Natural killer cell treated with Interleukin-12 subunit alpha and Interleukin-12 subunit beta and Interleukin-15 and Interleukin-18, amount 100 ng/mL, for 72 hours (primary cell): ENCODE data around the gene SOX15. TPM values are rescaled to one million over a fixed set of nuclear protein-coding genes. Genes with fewer than 3 reads are reported as not detected.
"Not testable (repeated sequence)": the region's sequence is repeated elsewhere in the genome, so short reads cannot be mapped to it uniquely, and the experiment has no call there.

Experiments
- ATAC-seq, 2 donors: fragments of 150-1000 bp; cut with Tn5 transposase in 1 of 2; sonication (Bioruptor Pico), chemical (Tn5 transposase) in 1 of 2; 2 replicates each; pipeline ENCODE4 v1.10.0; 2021
- DNase-seq: peaks from one replicate; pipeline ENCODE4 v3.0.0; 2022; ENCODE audit warnings: low spot score
- H3K27ac Mint-ChIP-seq, 2 donors: 1 replicate in 1 of 2; 2 replicates in 1 of 2; pipeline ENCODE4 v1.8.0; 2022; ENCODE audit warnings: mixed read lengths in 2 of 2, mild to moderate bottlenecking in 1 of 2, moderate library complexity in 1 of 2
- H3K27me3 Mint-ChIP-seq, 2 donors: 1 replicate in 1 of 2; 2 replicates in 1 of 2; pipeline ENCODE4 v1.8.0; 2022; ENCODE audit warnings: mixed read lengths in 2 of 2
- H3K36me3 Mint-ChIP-seq: one replicate; pipeline ENCODE4 v1.8.0; 2022; ENCODE audit warnings: mixed read lengths
- H3K4me1 Mint-ChIP-seq, 2 donors: 1 replicate in 1 of 2; 2 replicates in 1 of 2; pipeline ENCODE4 v1.8.0; 2022; ENCODE audit warnings: low read depth in 2 of 2, mixed read lengths in 2 of 2, mild to moderate bottlenecking in 1 of 2
- H3K4me3 Mint-ChIP-seq: one replicate; pipeline ENCODE4 v1.8.0; 2022; ENCODE audit warnings: mixed read lengths
- H3K9me3 Mint-ChIP-seq: 2 replicates; pipeline ENCODE4 v1.8.0; 2022; ENCODE audit warnings: mixed read lengths
- total RNA-seq, 2 donors: library from RNA; stranded (reverse); gene quantifications; one replicate each; pipeline ENCODE4 v1.2.3, GENCODE V29; 2022

SOX15 gene
- under 1 TPM in 1 of 2 donors, not detected in 1; 0.26 TPM for total RNA-seq

- Mint-ChIP-seq H3K36me3 (peaks cover 7% of the 10 kb centered on the region), H3K4me1 (peaks cover 5 to 7% of the 10 kb centered on the region in 2 donors), H3K27ac (no peak within 1 kb of the TSS), H3K9me3 (no peaks in the 10 kb centered on the region), H3K27me3 (no peaks in the 10 kb centered on the region), H3K4me3 (no peak within 1 kb of the TSS)
- no peak for ATAC-seq
- DNase-seq, result no peak
Observed at GRCh38 chr17:7589891-7590691, at the start of gene SOX15. Gene SOX15, minus strand, starts transcription at chr17:7590094. Its CDS starts 418 bp downstream, at chr17:7589676.

DNA sequence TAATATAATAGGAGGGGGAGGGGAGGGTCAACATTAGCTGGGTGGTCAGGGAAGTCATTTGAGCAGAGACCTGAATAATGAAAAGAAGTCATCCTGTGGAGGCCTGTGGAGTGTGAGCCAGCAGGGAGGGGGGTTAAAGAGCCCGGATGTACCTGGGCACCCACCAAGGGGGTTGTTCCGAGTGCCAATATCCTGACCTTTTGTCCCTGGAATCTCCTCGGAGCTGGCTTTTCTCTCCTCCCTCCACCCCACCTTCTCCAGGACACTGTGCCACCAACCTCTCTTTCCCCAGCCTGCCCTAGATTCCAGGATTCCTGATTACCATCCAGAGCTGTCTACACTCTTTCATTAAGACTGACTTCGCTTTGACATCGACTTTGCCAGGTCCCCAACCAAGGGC, 46.3 kb upstream of the SOX15 start:
- no peak overlapping the region for H3K4me3 Mint-ChIP-seq
- DNase-seq (no peak), ATAC-seq (no peak)
- H3K4me1 Mint-ChIP-seq, result no peaks in the 10 kb centered on the region
- H3K36me3 Mint-ChIP-seq, result no peaks in the 10 kb centered on the region
- H3K9me3 Mint-ChIP-seq, result no peaks in the 10 kb centered on the region
- no peak overlapping the region for H3K27ac Mint-ChIP-seq
- H3K27me3 Mint-ChIP-seq, result no peaks in the 10 kb centered on the region

- no peak for ATAC-seq
- Mint-ChIP-seq H3K27ac (no peak overlapping the region), H3K27me3 (no peaks in the 10 kb centered on the region), H3K36me3 (no peaks in the 10 kb centered on the region), H3K4me3 (no peak overlapping the region), H3K9me3 (no peaks in the 10 kb centered on the region), H3K4me1 (no peaks in the 10 kb centered on the region)
- no peak for DNase-seq
Observed at GRCh38 chr17:7634384-7634783, 44.5 kb upstream of the SOX15 start.

DNA sequence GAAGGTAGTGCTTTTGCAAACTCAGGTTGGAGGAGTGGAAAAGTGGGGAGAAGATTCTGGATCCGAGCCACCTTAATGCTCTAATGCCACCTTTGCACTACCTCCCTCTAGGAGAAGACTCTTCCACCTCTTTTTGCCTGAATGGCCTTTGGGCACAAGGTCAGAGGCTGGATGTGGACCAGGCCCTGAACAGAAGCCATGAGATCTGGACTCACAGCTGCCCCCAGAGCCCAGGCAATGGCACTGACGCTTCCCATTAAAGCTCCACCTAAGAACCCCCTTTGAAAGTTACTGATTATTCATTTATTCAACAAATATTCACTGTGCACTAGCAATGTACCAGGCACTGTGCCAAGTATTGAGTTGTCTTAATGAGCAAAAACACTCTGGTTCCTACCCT, 43.2 kb upstream of the SOX15 start:
- Mint-ChIP-seq H3K9me3 (no peaks in the 10 kb centered on the region), H3K27me3 (no peaks in the 10 kb centered on the region), H3K27ac (no peak overlapping the region), H3K4me3 (no peak overlapping the region), H3K36me3 (no peaks in the 10 kb centered on the region), H3K4me1 (no peaks in the 10 kb centered on the region)
- ATAC-seq, result no peak
- no peak for DNase-seq

DNA sequence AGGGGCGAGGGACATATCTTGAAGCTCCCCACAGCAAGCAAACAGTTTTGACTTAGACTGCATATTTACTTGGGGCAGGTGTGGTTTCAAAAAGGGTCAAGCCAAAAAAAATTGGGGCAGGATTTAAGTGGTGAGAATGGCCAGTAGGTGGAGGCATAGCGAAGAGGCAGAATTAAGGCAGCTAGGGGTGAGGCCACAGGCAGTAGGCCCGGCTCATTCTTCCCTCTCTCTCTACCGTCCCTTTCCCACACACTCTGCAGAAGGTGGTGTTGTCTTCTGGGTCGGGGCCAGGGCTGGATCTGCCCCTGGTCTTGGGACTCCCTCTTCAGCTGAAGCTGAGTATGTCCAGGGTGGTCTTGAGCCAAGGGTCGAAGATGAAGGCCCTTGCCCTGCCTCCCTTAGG, 42.6 kb upstream of the SOX15 start:
- no peak for ATAC-seq
- DNase-seq, result no peak
- H3K4me3 Mint-ChIP-seq, result no peak overlapping the region
- no peaks in the 10 kb centered on the region for H3K9me3 Mint-ChIP-seq
- H3K36me3 Mint-ChIP-seq, result no peaks in the 10 kb centered on the region
- H3K27ac Mint-ChIP-seq, result no peak overlapping the region
- H3K4me1 Mint-ChIP-seq, result no peaks in the 10 kb centered on the region
- no peaks in the 10 kb centered on the region for H3K27me3 Mint-ChIP-seq

- H3K27me3 Mint-ChIP-seq, result no peaks in the 10 kb centered on the region
- H3K4me3 Mint-ChIP-seq, result no peak overlapping the region
- no peak for DNase-seq
- ATAC-seq, result no peak
- H3K9me3 Mint-ChIP-seq, result no peaks in the 10 kb centered on the region
- no peak overlapping the region for H3K27ac Mint-ChIP-seq
- peaks cover 5% of the 10 kb centered on the region in 2 donors for H3K4me1 Mint-ChIP-seq
- no peaks in the 10 kb centered on the region for H3K36me3 Mint-ChIP-seq
Observed at GRCh38 chr17:7631398-7632380, 41.8 kb upstream of the SOX15 start.

DNA sequence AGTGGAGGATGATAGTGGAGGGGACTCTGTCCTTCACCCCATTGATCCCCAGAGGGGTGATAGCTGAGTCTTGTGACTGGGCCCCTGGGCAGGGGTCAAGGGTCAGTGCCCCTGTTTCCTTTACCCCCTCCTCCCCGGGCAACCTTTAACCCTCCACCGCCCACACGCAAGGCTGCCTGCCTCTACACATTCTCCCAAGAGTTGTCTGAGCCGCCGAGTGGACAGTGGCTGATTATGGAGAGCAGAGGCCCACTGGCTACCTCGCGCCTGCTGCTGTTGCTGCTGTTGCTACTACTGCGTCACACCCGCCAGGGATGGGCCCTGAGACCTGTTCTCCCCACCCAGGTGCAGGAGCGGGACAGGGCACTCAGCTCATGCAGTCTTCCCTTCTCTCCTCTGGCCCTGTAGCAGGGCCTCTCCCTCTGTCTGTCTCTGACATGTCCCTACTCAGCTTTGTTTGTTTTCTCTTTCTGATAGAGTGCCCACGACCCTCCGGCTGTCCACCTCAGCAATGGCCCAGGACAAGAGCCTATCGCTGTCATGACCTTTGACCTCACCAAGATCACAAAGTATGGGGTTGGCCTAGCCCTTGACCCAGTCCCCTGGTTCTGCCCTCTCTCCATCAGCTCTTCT, 40.2 kb upstream of the SOX15 start, which contains the start of gene SHBG:
Gene SHBG, plus strand, starts transcription at position 197 of the 633 bp plus-strand sequence. Its CDS starts 38 bp downstream, at position 235.
- no peak for ATAC-seq
- H3K27ac Mint-ChIP-seq, result no peak within 1 kb of the TSS

DNA sequence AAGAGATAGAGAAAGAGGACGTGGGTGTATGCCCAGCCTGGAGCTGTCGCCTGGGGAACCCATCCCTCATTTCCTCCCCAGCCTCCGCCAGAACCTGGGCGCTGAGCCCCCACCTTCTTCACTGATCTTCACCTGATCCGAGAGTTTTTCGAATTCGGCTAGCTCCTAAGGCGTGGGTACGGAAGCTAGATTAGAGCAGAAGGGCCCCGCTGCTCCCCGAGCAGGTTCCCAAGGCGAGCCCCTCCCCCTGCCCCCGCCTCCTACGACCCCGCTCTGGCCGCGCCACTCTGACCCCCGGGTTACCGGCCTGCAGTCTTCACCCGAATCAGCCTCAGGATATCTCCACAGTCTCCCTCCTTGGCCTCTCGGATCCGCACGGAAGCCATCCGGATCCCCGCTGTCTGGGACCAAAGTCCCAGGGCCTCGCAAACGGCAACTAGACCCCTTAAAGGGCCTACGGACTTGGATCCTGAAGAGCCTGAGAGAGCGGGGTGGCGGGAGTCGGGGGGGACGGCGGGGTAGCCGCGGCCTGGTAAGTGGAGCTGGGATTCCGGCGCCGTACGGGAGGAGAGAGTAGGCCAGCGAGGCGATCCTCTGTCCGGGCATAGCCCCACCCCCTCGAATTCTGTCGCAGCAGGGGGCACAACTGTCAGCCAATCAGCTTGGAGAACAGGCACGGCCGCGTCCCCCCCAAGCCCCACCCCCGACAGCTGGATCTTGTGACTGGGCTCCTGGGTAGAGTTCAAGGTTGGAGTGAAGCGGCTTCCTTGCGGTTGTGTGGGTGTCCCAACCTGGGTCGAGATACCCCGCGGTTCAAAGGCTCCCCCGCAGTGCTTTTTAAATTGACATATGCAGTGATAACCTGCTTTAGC, 37.6 kb upstream of the SOX15 start, which contains the start of gene SAT2:
Gene SAT2, minus strand, starts transcription at position 572 of the 872 bp plus-strand sequence. Its CDS starts 186 bp downstream, at position 386.
- Mint-ChIP-seq H3K27ac (peak within 1 kb of the TSS; percentile 50 to 86), H3K4me3 (peak within 1 kb of the TSS; percentile 90), H3K9me3 (no peaks in the 10 kb centered on the region), H3K36me3 (no peaks in the 10 kb centered on the region), H3K27me3 (no peaks in the 10 kb centered on the region), H3K4me1 (peaks cover 7 to 10% of the 10 kb centered on the region in 2 donors)
- ATAC-seq (peak; percentile 99), DNase-seq (peak; percentile 92)

More for the DNA sequence above, 40.2 kb upstream of the SOX15 start, which contains the start of gene SHBG:
- Mint-ChIP-seq H3K27me3 (no peaks in the 10 kb centered on the region), H3K4me3 (no peak within 1 kb of the TSS), H3K9me3 (no peaks in the 10 kb centered on the region), H3K4me1 (peaks cover 7 to 10% of the 10 kb centered on the region in 2 donors), H3K36me3 (no peaks in the 10 kb centered on the region)
- DNase-seq, result no peak

GRCh38 chr17:7626956-7627249, 37.0 kb upstream of the SOX15 start:
- H3K27me3 Mint-ChIP-seq, result no peaks in the 10 kb centered on the region
- peak overlapping the region; percentile 90 for H3K4me3 Mint-ChIP-seq
- H3K27ac Mint-ChIP-seq, result peak overlapping the region; percentile 50 to 86
- H3K4me1 Mint-ChIP-seq, result peaks cover 7 to 10% of the 10 kb centered on the region in 2 donors
- ATAC-seq, result no peak
- no peaks in the 10 kb centered on the region for H3K9me3 Mint-ChIP-seq
- no peak for DNase-seq
- no peaks in the 10 kb centered on the region for H3K36me3 Mint-ChIP-seq

DNA sequence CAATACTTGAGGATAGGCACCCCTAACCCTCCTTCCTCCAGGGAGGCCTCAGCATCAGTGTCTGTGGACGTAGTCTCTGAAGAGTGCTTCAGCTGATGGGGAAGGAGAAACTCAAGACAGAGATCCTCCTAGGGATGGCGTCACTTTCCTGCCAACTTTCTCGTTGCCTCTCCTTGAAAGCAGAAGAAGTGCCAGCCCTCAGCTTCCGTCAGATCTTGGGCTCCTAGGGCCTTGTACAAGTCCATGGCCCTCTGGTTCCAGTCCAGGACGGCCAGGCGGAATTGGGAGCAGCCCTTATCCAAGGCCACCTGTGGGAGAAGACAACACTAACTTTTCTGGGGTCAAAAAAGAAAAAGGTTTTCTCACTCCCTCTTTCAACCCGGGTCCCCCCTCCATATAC, 36.4 kb upstream of the SOX15 start:
- DNase-seq (no peak), ATAC-seq (no peak)
- H3K27me3 Mint-ChIP-seq, result no peaks in the 10 kb centered on the region
- peaks cover 7 to 10% of the 10 kb centered on the region in 2 donors for H3K4me1 Mint-ChIP-seq
- no peaks in the 10 kb centered on the region for H3K36me3 Mint-ChIP-seq
- peak overlapping the region; percentile 90 for H3K4me3 Mint-ChIP-seq
- H3K9me3 Mint-ChIP-seq, result no peaks in the 10 kb centered on the region
- H3K27ac Mint-ChIP-seq, result peak overlapping the region in 1 of 2 donors; percentile 86

- not testable (repeated sequence) for ATAC-seq, H3K27ac Mint-ChIP-seq, H3K36me3 Mint-ChIP-seq, DNase-seq, H3K9me3 Mint-ChIP-seq, H3K4me3 Mint-ChIP-seq, H3K27me3 Mint-ChIP-seq
- peaks cover 7 to 10% of the 10 kb centered on the region in 2 donors for H3K4me1 Mint-ChIP-seq
Observed at GRCh38 chr17:7625749-7626148, 35.9 kb upstream of the SOX15 start.

DNA sequence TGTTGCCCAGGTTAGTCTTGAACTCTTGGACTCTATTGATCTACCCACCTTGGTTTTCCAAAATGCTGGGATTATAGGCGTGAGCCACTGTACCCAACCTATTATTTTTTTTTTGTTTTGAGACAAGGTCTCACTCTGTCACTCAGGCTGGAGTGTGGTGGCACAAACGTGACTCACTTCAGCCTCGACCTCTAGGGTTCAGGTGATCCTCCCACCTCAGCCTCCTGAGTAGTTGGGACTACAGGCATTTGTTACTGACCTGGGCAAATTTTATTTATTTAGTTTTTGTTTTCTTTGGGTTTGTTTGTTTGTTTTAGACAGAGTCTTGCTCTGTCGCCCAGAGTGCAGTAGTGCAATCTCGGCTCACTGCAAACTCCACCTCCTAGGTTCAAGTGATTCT, 33.8 kb upstream of the SOX15 start:
- Mint-ChIP-seq H3K4me1 (peaks cover 7 to 10% of the 10 kb centered on the region in 2 donors), H3K27me3 (no peaks in the 10 kb centered on the region), H3K4me3 (no peak overlapping the region), H3K27ac (no peak overlapping the region), H3K9me3 (no peaks in the 10 kb centered on the region), H3K36me3 (no peaks in the 10 kb centered on the region)
- ATAC-seq (no peak), DNase-seq (no peak)

- ATAC-seq (no peak), DNase-seq (no peak)
Observed at GRCh38 chr17:7620835-7621234, 30.9 kb upstream of the SOX15 start.

More at GRCh38 chr17:7620835-7621234, 30.9 kb upstream of the SOX15 start:
- no peaks in the 10 kb centered on the region for H3K4me1 Mint-ChIP-seq
- no peaks in the 10 kb centered on the region for H3K36me3 Mint-ChIP-seq
- no peaks in the 10 kb centered on the region for H3K27me3 Mint-ChIP-seq
- no peaks in the 10 kb centered on the region for H3K9me3 Mint-ChIP-seq
- no peak overlapping the region for H3K4me3 Mint-ChIP-seq
- H3K27ac Mint-ChIP-seq, result no peak overlapping the region
